Left hindlimb (tissue), 1 donor: ENCODE measurements around the gene FARP1.

Experiments used
- DNase-seq: peaks from one replicate; pipeline ENCODE4 v3.0.0-alpha.2; 2018

FARP1 gene

DNA sequence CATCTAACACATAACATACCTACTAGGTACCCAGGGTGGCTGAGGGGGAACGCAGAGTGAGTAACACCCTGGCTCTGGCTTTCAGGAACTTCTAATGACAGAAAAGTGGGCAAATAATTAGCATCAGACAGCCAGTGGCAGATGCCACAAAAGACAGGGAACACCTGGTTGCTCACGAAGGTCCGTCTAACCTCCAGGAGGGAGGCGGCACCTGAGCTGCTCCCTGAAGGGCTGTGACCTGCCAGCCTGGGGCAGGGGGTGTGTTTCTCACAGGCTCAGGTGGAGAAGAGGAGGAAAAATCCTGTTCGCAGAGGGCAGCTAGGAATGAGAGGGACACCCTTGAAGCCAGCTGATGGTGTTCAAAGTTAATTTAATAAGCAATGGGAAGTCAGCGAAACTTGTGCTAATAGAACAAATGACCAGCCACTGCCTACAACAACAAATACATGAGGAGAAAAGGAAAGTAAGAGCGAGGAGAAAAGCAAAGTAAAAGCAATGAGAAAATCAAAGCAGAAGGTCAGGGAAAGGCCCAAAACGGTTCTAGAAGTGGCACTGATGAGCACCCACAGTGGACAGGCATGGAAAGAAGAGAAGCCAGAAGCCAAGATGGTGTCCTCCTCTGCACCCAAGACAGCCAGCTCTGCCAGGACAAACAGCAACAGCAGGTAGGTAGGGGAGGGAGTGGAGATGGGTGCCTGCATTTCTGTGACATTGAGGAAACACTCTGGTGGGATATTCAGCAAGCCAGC lies 346.7 kb downstream of the FARP1 start:
- no peak for DNase-seq

DNA sequence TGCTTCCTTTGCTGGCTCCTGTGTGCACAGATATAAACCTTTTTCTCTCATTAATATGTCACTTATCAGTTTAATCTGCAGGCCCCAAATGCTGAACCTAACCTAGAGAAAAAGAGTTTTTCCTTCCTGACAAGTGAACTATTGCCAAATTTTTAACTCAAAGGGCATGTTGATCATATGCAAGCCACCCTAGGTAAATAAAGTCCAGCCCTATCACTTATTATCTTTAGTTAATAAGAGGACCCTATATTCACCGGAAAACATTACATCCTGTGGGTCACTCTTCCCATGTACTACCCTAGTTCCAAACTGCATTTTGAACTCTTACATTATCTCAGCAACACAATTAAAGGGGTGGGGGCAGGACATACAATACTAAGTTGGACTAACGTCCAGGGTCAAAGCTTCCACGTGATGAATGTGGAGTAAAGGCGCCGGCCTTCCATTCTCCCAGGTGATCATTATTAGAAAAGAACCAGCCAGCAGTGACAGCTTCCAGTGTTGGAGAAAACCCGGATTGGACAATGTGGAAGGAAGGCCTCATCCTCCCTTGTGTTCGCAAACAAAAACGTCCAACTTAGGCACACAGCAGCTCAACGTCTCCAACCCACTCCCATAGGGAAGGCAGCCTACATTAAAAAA lies 347.4 kb downstream of the FARP1 start:
- DNase-seq, result no peak

- DNase-seq, result no peak
These were observed 348.0 kb downstream of the FARP1 start for GRCh38 chr13:98490866-98491265.

DNA sequence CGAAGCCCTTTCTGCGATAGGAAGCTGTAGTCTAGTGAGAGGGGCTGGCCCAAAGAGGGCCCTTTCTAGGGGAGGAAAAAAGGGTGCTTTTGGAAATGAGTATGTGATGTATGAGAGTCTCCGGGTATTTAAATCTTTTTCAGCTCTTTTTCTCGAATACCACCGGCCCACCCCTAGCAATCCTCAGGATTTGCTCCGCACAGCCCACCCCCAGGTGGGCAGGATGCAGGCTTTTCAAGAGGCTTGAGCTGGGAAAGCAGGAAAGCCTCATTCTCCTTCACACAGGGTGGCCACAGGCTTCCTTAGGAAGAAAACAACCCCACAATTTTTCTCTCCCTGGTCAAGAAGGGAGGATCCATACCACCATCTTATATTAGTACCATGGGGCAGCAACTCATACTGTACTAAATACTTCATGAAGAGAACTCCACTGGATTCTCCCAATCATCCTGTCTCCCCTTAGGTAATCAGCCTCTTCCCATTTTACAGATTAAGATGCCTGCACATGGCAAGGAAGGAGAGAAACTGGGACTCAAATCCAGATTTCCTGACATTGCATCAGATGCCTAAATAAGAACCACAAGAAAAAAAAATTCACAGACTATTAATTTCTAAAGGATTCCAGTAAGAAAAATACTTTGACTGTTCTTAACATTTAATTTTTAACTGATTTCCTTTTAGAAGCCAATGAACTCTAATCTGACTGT lies 349.6 kb downstream of the FARP1 start:
- no peak for DNase-seq

- DNase-seq, result no peak
These were observed 350.3 kb downstream of the FARP1 start for GRCh38 chr13:98493042-98493712.

DNA sequence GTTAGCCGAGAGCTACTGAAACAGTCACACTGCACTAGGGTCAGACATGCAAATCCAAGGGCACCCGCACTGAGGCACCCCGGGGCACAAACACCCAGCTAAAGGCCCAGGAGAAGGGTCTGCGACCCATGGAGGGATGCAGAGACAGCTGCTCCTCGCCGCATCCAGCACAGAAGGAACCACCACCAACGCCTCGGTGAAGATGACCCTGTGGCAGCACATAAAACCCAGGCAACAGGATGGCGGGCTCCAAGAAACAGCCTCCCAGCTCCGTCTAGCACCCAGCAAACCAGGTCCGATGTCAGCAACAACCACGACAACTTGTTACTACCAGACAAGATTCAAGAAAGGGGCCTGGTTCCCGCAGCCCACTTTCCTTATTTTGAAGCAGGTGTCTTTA lies 351.9 kb downstream of the FARP1 start:
- DNase-seq, result no peak

DNA sequence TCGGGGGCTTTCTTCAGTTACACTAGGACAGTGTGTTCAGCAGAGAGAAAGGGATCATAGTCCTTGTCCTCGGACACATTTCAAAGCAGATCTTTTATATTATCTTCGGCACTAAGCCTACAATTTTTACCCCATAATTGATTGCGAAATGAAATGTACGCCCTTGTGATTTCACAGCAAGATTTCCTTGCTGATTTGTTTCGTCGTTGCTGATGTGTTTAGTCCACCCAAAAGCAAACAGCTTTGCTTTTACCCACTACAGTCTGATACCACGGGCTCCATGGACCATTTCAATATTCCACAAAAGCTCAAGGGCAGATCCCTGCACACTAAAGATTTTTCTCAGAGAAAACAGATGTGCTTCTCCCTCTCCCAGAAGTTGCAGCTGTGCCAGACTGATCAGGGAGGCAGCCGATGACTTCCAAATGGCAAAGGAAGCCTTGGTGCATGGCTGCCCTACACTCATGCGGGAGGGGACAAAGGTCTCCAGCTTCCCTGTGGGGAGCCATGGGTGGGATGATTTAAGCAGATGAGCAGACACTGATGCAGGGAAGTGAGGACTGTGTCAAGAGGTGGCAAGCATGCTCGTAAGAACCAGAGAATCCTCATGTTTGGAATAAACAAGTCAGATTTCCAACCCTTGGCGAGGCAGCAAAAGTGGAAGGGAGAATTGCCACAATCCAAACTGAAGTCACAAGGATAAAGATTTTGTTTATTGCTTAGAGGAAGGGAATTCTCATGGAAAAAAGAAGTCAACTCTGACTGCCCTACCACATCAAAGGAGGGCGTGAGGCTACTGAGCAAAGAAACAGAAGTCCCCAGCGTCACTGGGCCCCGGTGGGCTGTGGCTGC lies 353.0 kb downstream of the FARP1 start:
- DNase-seq, result peak; percentile 57

DNA sequence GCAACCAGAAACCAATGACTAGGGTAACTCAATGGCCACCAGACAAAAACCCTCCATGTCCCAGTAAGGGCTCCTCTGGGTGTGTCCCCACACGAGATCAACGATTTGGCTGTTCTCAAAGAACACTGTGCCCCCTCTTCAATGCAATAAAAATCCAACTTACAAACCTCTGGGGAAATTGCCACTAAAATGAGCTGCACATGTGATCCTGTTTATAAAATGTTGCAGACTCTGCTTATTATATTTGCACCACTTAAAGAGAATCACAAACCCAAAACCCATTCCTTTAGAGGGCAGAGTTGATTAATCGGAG lies 353.5 kb downstream of the FARP1 start:
- no peak for DNase-seq

GRCh38 chr13:98496966-98497365 lies 354.1 kb downstream of the FARP1 start:
- DNase-seq, result no peak

DNA sequence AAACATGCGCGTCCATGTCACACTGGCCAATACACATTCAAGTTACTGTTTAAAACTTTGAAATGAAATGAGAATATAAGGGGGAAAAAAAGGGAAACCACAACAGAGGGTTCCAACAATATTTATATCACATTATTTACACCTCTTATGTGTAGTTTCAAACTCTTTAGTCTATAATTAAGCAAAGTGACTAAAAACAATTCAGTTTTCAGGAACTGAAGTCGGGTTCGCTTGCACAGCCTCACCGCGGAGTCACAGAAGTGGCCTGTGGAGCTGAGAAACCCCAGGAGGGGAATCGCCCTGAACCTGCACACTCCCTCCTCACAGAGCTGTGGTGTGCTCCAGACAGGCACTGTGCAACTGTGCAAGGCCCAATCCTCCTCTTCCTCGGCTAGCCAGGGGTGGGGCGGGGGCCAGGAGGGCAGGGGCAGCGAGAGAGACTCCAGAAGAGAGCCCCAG lies 358.1 kb downstream of the FARP1 start:
- no peak for DNase-seq

DNA sequence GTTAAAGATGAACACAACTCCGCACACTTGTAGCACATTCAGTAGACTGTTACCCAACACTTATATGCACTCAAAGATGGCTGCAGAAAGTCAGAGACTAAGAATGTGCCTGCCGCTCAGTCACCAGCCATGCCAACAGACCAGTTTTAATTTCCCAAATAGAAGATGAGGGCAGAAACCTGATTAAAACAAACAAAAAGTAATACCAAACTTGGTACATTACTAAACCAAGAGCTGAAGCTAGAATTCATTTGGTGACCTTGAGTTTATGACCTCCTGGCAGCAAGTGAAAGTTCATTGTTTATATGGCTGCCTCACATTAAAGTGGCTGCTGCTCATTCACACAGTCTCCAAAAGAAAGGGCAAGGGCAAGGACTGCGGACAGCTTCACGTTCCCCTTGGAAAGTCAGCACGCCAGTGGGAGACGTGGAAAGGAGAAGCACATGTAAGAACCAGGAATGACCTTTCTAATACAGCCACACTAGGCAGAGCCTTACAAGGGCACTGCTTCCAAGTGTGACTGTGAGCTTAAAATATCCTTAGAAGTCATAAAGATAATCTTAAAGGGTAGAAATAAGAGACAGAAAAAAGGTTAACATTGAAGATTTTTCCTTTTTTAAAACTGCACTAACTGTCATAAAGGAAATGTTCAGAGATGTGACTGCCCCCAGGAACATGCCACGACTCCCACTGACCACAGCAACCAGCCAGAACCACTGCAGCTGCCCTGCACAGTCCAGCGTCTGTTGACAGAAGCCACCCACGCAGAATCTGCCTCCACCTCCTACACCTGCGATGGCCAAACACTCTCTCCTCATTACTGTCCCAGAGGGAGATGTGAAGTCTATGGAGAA lies 360.5 kb downstream of the FARP1 start:
- no peak for DNase-seq

GRCh38 chr13:98504029-98504351 lies 361.1 kb downstream of the FARP1 start:
- DNase-seq, result no peak

- no peak for DNase-seq
These were observed 361.6 kb downstream of the FARP1 start for GRCh38 chr13:98504371-98504963.
